Endothelial cell of umbilical vein (primary cell): ENCODE data around the gene TYR.
"Not testable (repeated sequence)": the region's sequence is repeated elsewhere in the genome, so short reads cannot be mapped to it uniquely, and the experiment has no call there.

Experiments
- EZH2 ChIP-seq: IDR thresholded peaks from 2 replicates; pipeline ENCODE4 v1.6.1; 2012; ENCODE audit warnings: borderline replicate concordance, low read depth, mild to moderate bottlenecking, moderate library complexity, low read length, inconsistent platforms; ENCODE audit not compliant: severe bottlenecking
- FOS ChIP-seq: IDR thresholded peaks from 2 replicates; pipeline ENCODE4 v1.6.1; 2011; ENCODE audit warnings: mild to moderate bottlenecking, low read length, moderate library complexity, borderline replicate concordance; ENCODE audit not compliant: insufficient read depth
- GATA2 ChIP-seq: IDR thresholded peaks from 2 replicates; pipeline ENCODE4 v1.7.0; 2011; ENCODE audit warnings: low read depth, mild to moderate bottlenecking, moderate library complexity, mixed read lengths, low read length; ENCODE audit not compliant: insufficient read length, insufficient read depth
- JUN ChIP-seq: IDR thresholded peaks from 2 replicates; pipeline ENCODE4 v1.6.1; 2011; ENCODE audit warnings: borderline replicate concordance, low read depth; ENCODE audit not compliant: insufficient read length, insufficient read depth
- POLR2A ChIP-seq: IDR thresholded peaks from 2 replicates; pipeline ENCODE4 v1.6.1; 2012; ENCODE audit warnings: low read depth, mild to moderate bottlenecking, control low read depth, low read length
- POLR2AphosphoS5 ChIP-seq: IDR thresholded peaks from 2 replicates; pipeline ENCODE4 v1.6.1; 2012; ENCODE audit warnings: low read depth, mild to moderate bottlenecking, control low read depth, low read length, moderate library complexity; ENCODE audit not compliant: insufficient read depth
- TF ChIP-seq, protein P1 (sequence below), 2 donors: IDR thresholded peaks; 1 replicate in 1 of 2; 2 replicates in 1 of 2; pipeline ENCODE4 v1.5.1; 2011; ENCODE audit warnings: low read length in 2 of 2, mild to moderate bottlenecking in 2 of 2, moderate library complexity in 2 of 2, control low read depth in 1 of 2, inconsistent platforms in 1 of 2, low read depth in 1 of 2; ENCODE audit not compliant: insufficient read depth in 1 of 2; ENCODE audit errors: extremely low read depth in 1 of 2

DNA sequence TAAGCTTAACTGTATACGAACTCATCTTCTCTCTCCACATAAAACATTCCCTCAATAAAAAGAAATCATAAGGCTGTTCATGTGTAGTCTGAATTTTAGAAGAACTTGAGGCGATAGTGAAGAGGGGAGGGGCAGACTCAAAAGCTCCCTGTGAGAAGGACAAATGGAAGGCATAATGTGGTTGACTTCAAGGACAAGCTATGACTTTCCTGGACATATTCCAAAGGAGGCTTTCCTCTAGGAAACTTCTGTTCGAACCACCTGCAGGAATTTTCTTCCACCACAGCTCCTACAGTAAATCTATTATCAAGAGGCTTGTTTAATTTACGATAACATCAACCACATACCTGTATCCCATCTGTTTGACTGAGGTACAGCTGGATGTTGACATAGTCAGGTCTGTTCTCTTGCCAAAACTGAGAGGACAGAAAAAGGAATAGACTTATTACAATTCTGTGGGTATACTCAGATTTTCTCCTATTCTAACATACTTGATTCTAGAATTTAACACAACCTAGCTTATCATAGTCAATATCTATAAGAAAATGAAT is 159.5 kb downstream of the TYR start:
- not testable (repeated sequence) for TF ChIP-seq FOS, POLR2A, EZH2, JUN, POLR2AphosphoS5, GATA2
- TF ChIP-seq, protein P1, sequence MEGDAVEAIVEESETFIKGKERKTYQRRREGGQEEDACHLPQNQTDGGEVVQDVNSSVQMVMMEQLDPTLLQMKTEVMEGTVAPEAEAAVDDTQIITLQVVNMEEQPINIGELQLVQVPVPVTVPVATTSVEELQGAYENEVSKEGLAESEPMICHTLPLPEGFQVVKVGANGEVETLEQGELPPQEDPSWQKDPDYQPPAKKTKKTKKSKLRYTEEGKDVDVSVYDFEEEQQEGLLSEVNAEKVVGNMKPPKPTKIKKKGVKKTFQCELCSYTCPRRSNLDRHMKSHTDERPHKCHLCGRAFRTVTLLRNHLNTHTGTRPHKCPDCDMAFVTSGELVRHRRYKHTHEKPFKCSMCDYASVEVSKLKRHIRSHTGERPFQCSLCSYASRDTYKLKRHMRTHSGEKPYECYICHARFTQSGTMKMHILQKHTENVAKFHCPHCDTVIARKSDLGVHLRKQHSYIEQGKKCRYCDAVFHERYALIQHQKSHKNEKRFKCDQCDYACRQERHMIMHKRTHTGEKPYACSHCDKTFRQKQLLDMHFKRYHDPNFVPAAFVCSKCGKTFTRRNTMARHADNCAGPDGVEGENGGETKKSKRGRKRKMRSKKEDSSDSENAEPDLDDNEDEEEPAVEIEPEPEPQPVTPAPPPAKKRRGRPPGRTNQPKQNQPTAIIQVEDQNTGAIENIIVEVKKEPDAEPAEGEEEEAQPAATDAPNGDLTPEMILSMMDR (IDR thresholded peaks at IDR 0.05; ENCODE audit: extremely low read depth in 1 of 2, insufficient read depth in 1 of 2, low read depth in 1 of 2, low read length in 2 of 2), result not testable (repeated sequence)
